ACC112 (cell line): ENCODE results near the gene NELFCD.

Experiments
- H2AFZ ChIP-seq: fragments of 200-600 bp; sonication (generic); one replicate; pipeline ENCODE4 v1.6.0; 2017; ENCODE audit warnings: antibody characterized with exemption, low read length; ENCODE audit not compliant: unreplicated experiment
- H3K27ac ChIP-seq: fragments of 200-600 bp; sonication (generic); 2 replicates; pipeline ENCODE4 v1.5.1; 2014; ENCODE audit warnings: low read depth, mild to moderate bottlenecking, antibody characterized with exemption, low read length, moderate library complexity
- H3K27me3 ChIP-seq: fragments of 200-600 bp; sonication (generic); 2 replicates; pipeline ENCODE4 v1.6.1; 2014; ENCODE audit warnings: mild to moderate bottlenecking, antibody characterized with exemption, low read length, moderate library complexity, mixed read lengths; ENCODE audit not compliant: insufficient read depth
- H3K36me3 ChIP-seq: fragments of 200-600 bp; sonication (generic); 2 replicates; pipeline ENCODE4 v1.6.1; 2016; ENCODE audit warnings: mild to moderate bottlenecking, antibody characterized with exemption, low read length, moderate library complexity, mixed read lengths; ENCODE audit not compliant: insufficient read depth
- H3K4me1 ChIP-seq: fragments of 200-600 bp; sonication (generic); one replicate; pipeline ENCODE4 v1.6.1; 2016; ENCODE audit warnings: low read length, mixed read lengths; ENCODE audit not compliant: insufficient read depth, unreplicated experiment, control insufficient read depth
- H3K4me3 ChIP-seq: fragments of 200-600 bp; sonication (generic); 2 replicates; pipeline ENCODE4 v1.5.1; 2014; ENCODE audit warnings: mild to moderate bottlenecking, low read depth, low read length
- H3K79me2 ChIP-seq: fragments of 200-600 bp; sonication (generic); one replicate; pipeline ENCODE4 v1.6.0; 2016; ENCODE audit warnings: low read length; ENCODE audit not compliant: control insufficient read depth, unreplicated experiment, insufficient read depth

Gene NELFCD

GRCh38 chr20:59028812-59029211 is 47.8 kb downstream of the NELFCD start:
- Histone ChIP-seq H3K27me3 (no peaks in the 10 kb centered on the region), H3K4me1 (peaks cover 46% of the 10 kb centered on the region), H2AFZ (no peak overlapping the region), H3K36me3 (peaks cover 29% of the 10 kb centered on the region), H3K27ac (0 out of 2 replicates have a peak overlapping the region, but pooled peaks have one; percentile 17), H3K4me3 (peak overlapping the region; percentile 86), H3K79me2 (peaks cover 66% of the 10 kb centered on the region)

- peaks cover 35% of the 10 kb centered on the region for H3K36me3 ChIP-seq
- H3K4me3 ChIP-seq = peak overlapping the region; percentile 86
- H3K4me1 ChIP-seq = peaks cover 46% of the 10 kb centered on the region
- H2AFZ ChIP-seq = no peak overlapping the region
- H3K79me2 ChIP-seq = peaks cover 64% of the 10 kb centered on the region
- no peaks in the 10 kb centered on the region for H3K27me3 ChIP-seq
- no peak overlapping the region for H3K27ac ChIP-seq
Observed at GRCh38 chr20:59030911-59031563, 50.0 kb downstream of the NELFCD start.

GRCh38 chr20:59031564-59032022 is 50.5 kb downstream of the NELFCD start:
- Histone ChIP-seq H3K4me3 (peak overlapping the region; percentile 86), H3K79me2 (peaks cover 64% of the 10 kb centered on the region), H3K4me1 (peaks cover 46% of the 10 kb centered on the region), H3K36me3 (peaks cover 40% of the 10 kb centered on the region), H3K27ac (peak overlapping the region; percentile 48; the same call in 1 of the 2 replicates), H3K27me3 (no peaks in the 10 kb centered on the region), H2AFZ (peak overlapping the region; percentile 55)

- Histone ChIP-seq H3K27me3 (no peaks in the 10 kb centered on the region), H3K4me3 (peak within 1 kb of the TSS; percentile 86), H2AFZ (peak within 1 kb of the TSS; percentile 55), H3K4me1 (peaks cover 44% of the 10 kb centered on the region), H3K79me2 (peaks cover 58% of the 10 kb centered on the region), H3K36me3 (peaks cover 45% of the 10 kb centered on the region), H3K27ac (peak within 1 kb of the TSS; percentile 51)
Observed at GRCh38 chr20:59032023-59032712, 51.1 kb downstream of the NELFCD start, which contains the start of gene ATP5F1E. ATP5F1E (minus strand) TSS chr20:59032335; CDS start chr20:59032251, 84 bp downstream.

GRCh38 chr20:59032713-59033059 is 51.6 kb downstream of the NELFCD start:
- peak overlapping the region; percentile 51 for H3K27ac ChIP-seq
- no peaks in the 10 kb centered on the region for H3K27me3 ChIP-seq
- H3K36me3 ChIP-seq = peaks cover 43% of the 10 kb centered on the region
- H2AFZ ChIP-seq = no peak overlapping the region
- H3K4me3 ChIP-seq = peak overlapping the region; percentile 86
- peaks cover 58% of the 10 kb centered on the region for H3K79me2 ChIP-seq
- H3K4me1 ChIP-seq = peaks cover 39% of the 10 kb centered on the region

GRCh38 chr20:59033093-59033492 is 52.0 kb downstream of the NELFCD start:
- Histone ChIP-seq H3K27me3 (no peaks in the 10 kb centered on the region), H3K79me2 (peaks cover 58% of the 10 kb centered on the region), H3K27ac (peak overlapping the region; percentile 51), H3K4me3 (peak overlapping the region; percentile 86), H2AFZ (no peak overlapping the region), H3K4me1 (peaks cover 34% of the 10 kb centered on the region), H3K36me3 (peaks cover 44% of the 10 kb centered on the region)

- Histone ChIP-seq H3K27ac (no peak overlapping the region), H3K79me2 (peaks cover 58% of the 10 kb centered on the region), H2AFZ (no peak overlapping the region), H3K27me3 (no peaks in the 10 kb centered on the region), H3K36me3 (peaks cover 38% of the 10 kb centered on the region), H3K4me1 (peaks cover 28% of the 10 kb centered on the region), H3K4me3 (no peak overlapping the region)
Observed at GRCh38 chr20:59033616-59034165, 52.6 kb downstream of the NELFCD start.

- H3K27me3 ChIP-seq = no peaks in the 10 kb centered on the region
- no peak overlapping the region for H3K4me3 ChIP-seq
- H3K79me2 ChIP-seq = peaks cover 58% of the 10 kb centered on the region
- H3K27ac ChIP-seq = no peak overlapping the region
- peaks cover 24% of the 10 kb centered on the region for H3K4me1 ChIP-seq
- H3K36me3 ChIP-seq = peaks cover 28% of the 10 kb centered on the region
- no peak overlapping the region for H2AFZ ChIP-seq
Observed at GRCh38 chr20:59035381-59035780, 54.3 kb downstream of the NELFCD start.

- peaks cover 61% of the 10 kb centered on the region for H3K79me2 ChIP-seq
- H2AFZ ChIP-seq = no peak overlapping the region
- H3K4me3 ChIP-seq = no peak overlapping the region
- no peak overlapping the region for H3K27ac ChIP-seq
- H3K36me3 ChIP-seq = peaks cover 33% of the 10 kb centered on the region
- H3K27me3 ChIP-seq = no peaks in the 10 kb centered on the region
- peaks cover 30% of the 10 kb centered on the region for H3K4me1 ChIP-seq
Observed at GRCh38 chr20:59037386-59037785, 56.3 kb downstream of the NELFCD start.

- Histone ChIP-seq H3K27ac (no peak overlapping the region), H2AFZ (no peak overlapping the region), H3K4me3 (0 out of 2 replicates have a peak overlapping the region, but pooled peaks have one; percentile 24), H3K4me1 (peaks cover 31% of the 10 kb centered on the region), H3K79me2 (peaks cover 63% of the 10 kb centered on the region), H3K27me3 (no peaks in the 10 kb centered on the region), H3K36me3 (peaks cover 33% of the 10 kb centered on the region)
Observed at GRCh38 chr20:59039233-59039632, 58.2 kb downstream of the NELFCD start.
